Body of pancreas (tissue), 4 donors: Measurements from ENCODE around the gene EFNA3.

ENCODE experiments used
- POLR2A ChIP-seq, 3 donors: fragments of 450-650 bp; IDR thresholded peaks; one replicate each; pipeline ENCODE4 v1.6.1; 2016; ENCODE audit warnings: antibody characterized with exemption in 3 of 3, mild to moderate bottlenecking in 2 of 3
- TF ChIP-seq, protein P1 (sequence below), 7 experiments: fragments of 450-650 bp in 4 of 7; fragments of 200-600 bp in 3 of 7; sonication (generic) in 3 of 7; IDR thresholded peaks; one replicate each; pipeline ENCODE4 v1.5.1; 2016 to 2019; ENCODE audit warnings: antibody characterized with exemption in 7 of 7

DNA sequence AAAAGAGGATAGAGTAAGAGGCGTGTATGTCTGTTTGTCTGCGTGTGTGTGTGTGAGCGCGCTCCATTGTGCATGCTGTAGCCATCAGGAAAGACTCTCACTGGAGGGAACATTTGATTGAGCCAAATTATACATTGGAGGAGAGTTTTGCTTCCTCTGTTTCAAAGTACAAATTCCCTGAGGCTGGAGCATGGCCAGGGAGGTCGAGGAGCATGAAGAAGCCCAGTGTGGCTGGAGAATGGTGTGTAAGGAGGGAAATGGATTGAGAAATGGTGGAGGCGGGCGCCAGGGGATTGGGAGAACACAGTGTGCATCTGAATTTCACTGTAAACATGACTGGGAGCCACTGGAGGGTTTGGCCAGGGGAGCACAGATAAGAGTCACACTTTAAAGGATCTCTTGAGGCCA lies 27.0 kb downstream of the EFNA3 start:
- TF ChIP-seq, protein P1, sequence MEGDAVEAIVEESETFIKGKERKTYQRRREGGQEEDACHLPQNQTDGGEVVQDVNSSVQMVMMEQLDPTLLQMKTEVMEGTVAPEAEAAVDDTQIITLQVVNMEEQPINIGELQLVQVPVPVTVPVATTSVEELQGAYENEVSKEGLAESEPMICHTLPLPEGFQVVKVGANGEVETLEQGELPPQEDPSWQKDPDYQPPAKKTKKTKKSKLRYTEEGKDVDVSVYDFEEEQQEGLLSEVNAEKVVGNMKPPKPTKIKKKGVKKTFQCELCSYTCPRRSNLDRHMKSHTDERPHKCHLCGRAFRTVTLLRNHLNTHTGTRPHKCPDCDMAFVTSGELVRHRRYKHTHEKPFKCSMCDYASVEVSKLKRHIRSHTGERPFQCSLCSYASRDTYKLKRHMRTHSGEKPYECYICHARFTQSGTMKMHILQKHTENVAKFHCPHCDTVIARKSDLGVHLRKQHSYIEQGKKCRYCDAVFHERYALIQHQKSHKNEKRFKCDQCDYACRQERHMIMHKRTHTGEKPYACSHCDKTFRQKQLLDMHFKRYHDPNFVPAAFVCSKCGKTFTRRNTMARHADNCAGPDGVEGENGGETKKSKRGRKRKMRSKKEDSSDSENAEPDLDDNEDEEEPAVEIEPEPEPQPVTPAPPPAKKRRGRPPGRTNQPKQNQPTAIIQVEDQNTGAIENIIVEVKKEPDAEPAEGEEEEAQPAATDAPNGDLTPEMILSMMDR (IDR thresholded peaks at IDR 0.05) = no peak
- TF ChIP-seq POLR2A (IDR thresholded peaks at IDR 0.05) = no peak
